WI38 (cell line): ENCODE data around the gene SYNPR.

Experiments used
- H3K4me3 ChIP-seq: 2 replicates; pipeline ENCODE4 v1.5.1; 2011; ENCODE audit warnings: low read depth, mild to moderate bottlenecking, control low read depth, low read length
- TF ChIP-seq, protein P1 (sequence below): IDR thresholded peaks from 2 replicates; pipeline ENCODE4 v1.5.1; 2012; ENCODE audit warnings: low read depth, mild to moderate bottlenecking, control low read depth, low read length

The SYNPR gene

GRCh38 chr3:63655519-63655918 lies 377.4 kb downstream of the SYNPR start:
- H3K4me3 ChIP-seq, result no peak overlapping the region
- TF ChIP-seq, protein P1, sequence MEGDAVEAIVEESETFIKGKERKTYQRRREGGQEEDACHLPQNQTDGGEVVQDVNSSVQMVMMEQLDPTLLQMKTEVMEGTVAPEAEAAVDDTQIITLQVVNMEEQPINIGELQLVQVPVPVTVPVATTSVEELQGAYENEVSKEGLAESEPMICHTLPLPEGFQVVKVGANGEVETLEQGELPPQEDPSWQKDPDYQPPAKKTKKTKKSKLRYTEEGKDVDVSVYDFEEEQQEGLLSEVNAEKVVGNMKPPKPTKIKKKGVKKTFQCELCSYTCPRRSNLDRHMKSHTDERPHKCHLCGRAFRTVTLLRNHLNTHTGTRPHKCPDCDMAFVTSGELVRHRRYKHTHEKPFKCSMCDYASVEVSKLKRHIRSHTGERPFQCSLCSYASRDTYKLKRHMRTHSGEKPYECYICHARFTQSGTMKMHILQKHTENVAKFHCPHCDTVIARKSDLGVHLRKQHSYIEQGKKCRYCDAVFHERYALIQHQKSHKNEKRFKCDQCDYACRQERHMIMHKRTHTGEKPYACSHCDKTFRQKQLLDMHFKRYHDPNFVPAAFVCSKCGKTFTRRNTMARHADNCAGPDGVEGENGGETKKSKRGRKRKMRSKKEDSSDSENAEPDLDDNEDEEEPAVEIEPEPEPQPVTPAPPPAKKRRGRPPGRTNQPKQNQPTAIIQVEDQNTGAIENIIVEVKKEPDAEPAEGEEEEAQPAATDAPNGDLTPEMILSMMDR, result no peak

GRCh38 chr3:63656786-63657185 lies 378.7 kb downstream of the SYNPR start:
- H3K4me3 ChIP-seq, result no peak overlapping the region
- TF ChIP-seq, protein P1, result no peak

DNA sequence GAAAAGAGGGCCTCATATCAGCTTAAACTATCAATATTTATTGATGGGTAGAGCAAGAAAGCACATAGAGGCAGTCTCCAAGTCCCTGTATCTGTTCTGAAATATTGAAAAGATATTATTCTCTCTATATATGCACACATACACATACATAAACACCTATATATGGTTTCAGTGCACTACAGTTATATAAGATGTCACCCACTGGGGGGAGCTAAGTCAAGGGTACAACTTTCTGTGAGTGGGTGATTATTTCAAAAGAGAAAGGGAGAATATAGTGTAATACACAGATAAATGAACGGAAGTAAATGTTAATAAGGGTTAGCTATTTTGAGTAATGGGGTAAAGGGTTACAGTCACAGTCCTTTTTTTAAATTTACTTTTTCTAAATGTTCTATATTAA lies 383.1 kb downstream of the SYNPR start:
- TF ChIP-seq, protein P1, result no peak
- H3K4me3 ChIP-seq, result no peak overlapping the region

- TF ChIP-seq, protein P1, result no peak
- no peak overlapping the region for H3K4me3 ChIP-seq
These were observed 383.9 kb downstream of the SYNPR start for GRCh38 chr3:63662011-63662410.

- H3K4me3 ChIP-seq, result no peak overlapping the region
- TF ChIP-seq, protein P1, result no peak
These were observed 384.4 kb downstream of the SYNPR start for GRCh38 chr3:63662500-63662899.
